ENCODE data around the gene MIER1. TPM values are rescaled to one million over a fixed set of nuclear protein-coding genes. Genes with fewer than 3 reads are reported as not detected.

Gene MIER1
- polyA plus RNA-seq, 3 donors: 14.0 to 28.0 (median 21.9) TPM

- intact Hi-C loops (cut with micrococcal nuclease): no loop called here
- DNase-seq: no peak
- no peak overlapping the region for H3K4me3 ChIP-seq (replicated peaks in 1 of 3; ENCODE audit: low read depth in 2 of 3, low read length in 3 of 3)
- H3K27ac ChIP-seq (ENCODE audit: low read depth in 1 of 2, low read length in 2 of 2): no peak overlapping the region
- WGBS (ENCODE audit: insufficient coverage): no CpG with 5 or more reads among the region's 2 CpGs
- H3K36me3 ChIP-seq (replicated peaks in 1 of 2; ENCODE audit: control insufficient read depth in 1 of 2, insufficient read depth in 2 of 2, low read length in 2 of 2): peaks cover 11 to 54% of the 10 kb centered on the region in 2 donors
- Mint-ChIP-seq H3K9me3 (no peaks in the 10 kb centered on the region), H3K27me3 (ENCODE audit: low read depth in 3 of 3) (no peaks in the 10 kb centered on the region), H3K4me1 (no peaks in the 10 kb centered on the region), H3K27ac (no peak overlapping the region), H3K36me3 (peaks cover 32 to 47% of the 10 kb centered on the region in 2 donors), H3K4me3 (no peak overlapping the region)
- H4K20me1 ChIP-seq (ENCODE audit: insufficient read depth, low read length): no peaks in the 10 kb centered on the region
- H2AFZ ChIP-seq (ENCODE audit: insufficient read depth, low read depth, low read length, poor library complexity, severe bottlenecking): no peak overlapping the region
- H3K27me3 ChIP-seq (ENCODE audit: control insufficient read depth in 2 of 2, insufficient read depth in 2 of 2, low read length in 2 of 2): no peaks in the 10 kb centered on the region
- no peak overlapping the region for H3K4me2 ChIP-seq (replicated peaks; ENCODE audit: extremely low read depth, low read length, poor library complexity, severe bottlenecking)
- H3K9ac ChIP-seq (ENCODE audit: insufficient read depth, low read length, poor library complexity, severe bottlenecking): no peak overlapping the region
- no peaks in the 10 kb centered on the region for H3K79me2 ChIP-seq (ENCODE audit: insufficient read depth, low read length)
- no peak for TF ChIP-seq CTCF (IDR thresholded peaks at IDR 0.05)
- H3K4me1 ChIP-seq (ENCODE audit: control insufficient read depth in 1 of 2, insufficient read depth in 2 of 2, low read length in 2 of 2): no peaks in the 10 kb centered on the region
- H3K9me3 ChIP-seq (replicated peaks in 1 of 2; ENCODE audit: control insufficient read depth in 1 of 2, insufficient read depth in 1 of 2, low read length in 2 of 2): no peaks in the 10 kb centered on the region
Measured at GRCh38 chr1:67020765-67021164, 96.0 kb downstream of the MIER1 start.

- Histone ChIP-seq H3K9me3 (replicated peaks in 1 of 2; ENCODE audit: control insufficient read depth in 1 of 2, insufficient read depth in 1 of 2, low read length in 2 of 2) (no peaks in the 10 kb centered on the region), H3K9ac (ENCODE audit: insufficient read depth, low read length, poor library complexity, severe bottlenecking) (no peak overlapping the region), H2AFZ (ENCODE audit: insufficient read depth, low read depth, low read length, poor library complexity, severe bottlenecking) (no peak overlapping the region), H3K4me1 (ENCODE audit: control insufficient read depth in 1 of 2, insufficient read depth in 2 of 2, low read length in 2 of 2) (no peaks in the 10 kb centered on the region), H3K79me2 (ENCODE audit: insufficient read depth, low read length) (no peaks in the 10 kb centered on the region), H3K27me3 (ENCODE audit: control insufficient read depth in 2 of 2, insufficient read depth in 2 of 2, low read length in 2 of 2) (no peaks in the 10 kb centered on the region), H3K27ac (ENCODE audit: low read depth in 1 of 2, low read length in 2 of 2) (no peak overlapping the region), H3K4me3 (replicated peaks in 1 of 3; ENCODE audit: low read depth in 2 of 3, low read length in 3 of 3) (no peak overlapping the region), H3K36me3 (replicated peaks in 1 of 2; ENCODE audit: control insufficient read depth in 1 of 2, insufficient read depth in 2 of 2, low read length in 2 of 2) (peaks cover 2 to 20% of the 10 kb centered on the region in 2 donors), H3K4me2 (replicated peaks; ENCODE audit: extremely low read depth, low read length, poor library complexity, severe bottlenecking) (no peak overlapping the region), H4K20me1 (ENCODE audit: insufficient read depth, low read length) (no peaks in the 10 kb centered on the region)
- Mint-ChIP-seq H3K36me3 (peaks cover 22 to 36% of the 10 kb centered on the region in 2 donors), H3K4me3 (no peak overlapping the region), H3K27me3 (ENCODE audit: low read depth in 3 of 3) (no peaks in the 10 kb centered on the region), H3K4me1 (no peaks in the 10 kb centered on the region), H3K9me3 (peaks cover 0 to 5% (median 2%) of the 10 kb centered on the region in 7 donors), H3K27ac (no peak overlapping the region)
- intact Hi-C loops (cut with micrococcal nuclease): no loop called here
- DNase-seq: no peak
- 70% methylated on average over 1 of the region's 1 CpG for WGBS (ENCODE audit: insufficient coverage)
- TF ChIP-seq CTCF (IDR thresholded peaks at IDR 0.05): no peak
Measured at GRCh38 chr1:67029472-67029871, 104.7 kb downstream of the MIER1 start.

Data from CD14-positive monocyte (primary cell).